RPMI7951 (cell line): Measurements from ENCODE around the gene UNC5C. TPM values are rescaled to one million over a fixed set of nuclear protein-coding genes. Genes with fewer than 3 reads are reported as not detected.

Source experiments
- DNase-seq: peaks from one replicate; pipeline ENCODE4 v3.0.0-alpha.2; 2012; ENCODE audit warnings: low read depth
- total RNA-seq: library from RNA; depleted of rRNA; stranded (reverse); fragments of >200 nt; shearing (Covaris generic); gene quantifications from 2 replicates; pipeline ENCODE4 v1.2.3, GENCODE V29; 2014

UNC5C gene
- total RNA-seq, 1 experiment from 2014 or later, result 0.48 TPM

DNA sequence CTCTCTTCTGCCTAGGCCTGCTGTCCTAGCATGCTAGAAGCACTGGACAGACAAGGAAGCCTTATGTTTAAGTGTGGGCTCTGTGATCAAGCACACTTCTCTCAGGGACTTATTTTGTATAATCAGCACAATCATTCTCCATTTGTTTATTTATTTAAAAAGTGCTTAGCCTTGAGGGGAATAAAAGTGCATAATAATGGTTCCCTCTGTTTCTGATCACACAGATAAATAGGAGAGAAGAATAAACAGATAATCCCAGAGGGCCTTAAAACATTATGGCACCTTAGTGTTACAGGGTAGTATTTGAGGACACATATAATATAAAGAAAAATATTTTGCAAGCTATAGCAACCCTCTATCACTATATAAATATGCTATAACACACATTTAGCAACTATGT is 146.5 kb downstream of the UNC5C start:
- DNase-seq, result no peak

DNA sequence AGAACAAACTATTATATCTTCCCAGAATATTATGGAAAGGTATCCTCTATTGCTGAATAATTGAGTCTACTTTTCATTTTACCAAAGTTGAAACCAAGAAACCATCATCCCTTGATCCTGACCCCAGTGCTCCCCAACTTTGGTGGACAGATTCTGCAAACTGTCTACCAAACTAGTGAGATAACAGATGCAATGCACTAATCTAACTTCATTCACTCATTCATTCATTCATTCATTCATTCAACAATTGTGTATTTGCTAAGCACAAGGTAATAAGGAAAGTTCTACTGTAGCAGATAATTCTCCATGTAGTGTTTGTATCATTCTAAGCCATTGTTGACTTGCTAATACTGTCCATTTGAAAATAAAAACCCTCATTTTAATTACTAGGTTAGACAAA is 150.6 kb downstream of the UNC5C start:
- DNase-seq, result no peak

DNA sequence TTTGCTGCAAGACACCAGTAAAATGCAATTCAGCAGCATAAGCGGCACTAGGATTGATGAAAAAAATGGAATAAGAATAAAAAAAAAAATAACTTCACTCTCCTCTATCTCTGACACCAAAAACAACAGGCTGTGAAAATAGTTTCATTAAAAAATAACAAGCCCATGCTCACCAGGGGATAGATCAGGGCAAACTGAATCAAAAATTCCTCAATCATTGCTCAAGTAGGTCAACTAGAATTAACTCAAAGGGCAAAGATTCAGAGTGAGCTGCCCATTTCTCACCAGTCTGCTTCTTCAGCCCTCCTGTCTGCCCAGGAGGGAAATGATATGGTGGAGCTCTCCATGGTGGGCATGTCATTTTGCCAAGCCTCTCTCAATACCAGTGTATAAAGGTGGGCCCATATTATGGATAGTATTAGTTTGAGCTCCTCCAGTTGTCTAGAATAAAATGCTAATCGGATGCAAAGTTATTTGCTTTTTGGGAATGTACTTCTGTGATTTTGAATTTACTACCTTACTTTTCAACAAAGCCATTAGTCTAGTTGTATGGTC is 153.9 kb downstream of the UNC5C start:
- DNase-seq, result no peak

DNA sequence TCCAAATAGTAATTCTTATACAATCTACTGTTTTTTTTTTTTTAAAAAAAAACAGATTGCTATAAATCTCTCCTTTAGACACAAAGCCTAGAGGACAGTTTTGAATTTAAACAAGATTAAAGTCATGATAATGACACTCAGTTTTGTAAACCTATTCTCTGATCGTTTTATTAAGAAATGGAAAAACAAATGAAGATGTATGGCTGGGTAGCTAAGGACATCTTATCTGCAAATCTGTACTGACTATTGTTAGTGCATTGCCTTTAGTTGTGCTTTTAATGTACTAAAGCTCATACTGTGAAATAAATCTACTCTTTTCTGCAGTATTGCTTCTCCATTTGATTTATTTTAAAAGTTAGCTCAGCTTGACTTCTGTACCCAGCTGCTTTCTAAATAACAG is 155.0 kb downstream of the UNC5C start:
- DNase-seq, result no peak

DNA sequence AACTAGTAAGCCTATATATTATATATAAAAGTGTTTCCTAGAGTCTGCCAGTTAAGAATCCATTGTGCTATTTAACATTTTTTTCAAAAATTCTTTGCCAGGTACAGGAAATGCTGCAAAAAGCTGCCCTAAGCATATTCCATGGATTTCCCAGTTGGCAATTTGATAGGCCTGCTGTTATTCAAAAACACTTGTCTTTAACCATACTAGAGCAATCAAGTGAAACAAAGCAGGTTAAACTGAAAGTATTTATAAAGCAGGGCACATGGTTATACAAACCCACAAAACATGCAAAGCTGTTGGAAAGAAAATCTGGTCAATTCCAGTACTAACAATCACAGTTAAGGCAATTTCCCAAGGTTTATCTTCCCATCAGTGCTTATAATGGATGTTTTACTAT is 159.9 kb downstream of the UNC5C start:
- no peak for DNase-seq

DNA sequence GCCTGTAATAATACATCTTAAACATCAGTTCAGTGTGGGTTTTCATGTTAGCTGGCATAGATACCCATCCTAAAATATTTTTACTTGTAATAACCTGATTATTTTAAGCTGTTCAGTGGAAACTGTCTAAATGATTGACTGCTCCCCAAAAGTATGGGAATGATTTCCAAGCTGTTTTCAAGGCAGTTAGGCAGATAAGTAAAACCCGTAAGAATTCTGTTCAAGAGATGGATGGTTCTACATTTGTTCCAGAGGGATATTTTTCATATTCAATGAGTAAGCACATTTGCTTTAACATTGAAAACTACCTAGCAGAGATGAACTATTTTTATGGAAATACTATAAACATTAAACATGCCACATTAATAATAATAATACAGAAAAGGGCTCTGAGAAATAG is 161.1 kb downstream of the UNC5C start:
- no peak for DNase-seq

DNA sequence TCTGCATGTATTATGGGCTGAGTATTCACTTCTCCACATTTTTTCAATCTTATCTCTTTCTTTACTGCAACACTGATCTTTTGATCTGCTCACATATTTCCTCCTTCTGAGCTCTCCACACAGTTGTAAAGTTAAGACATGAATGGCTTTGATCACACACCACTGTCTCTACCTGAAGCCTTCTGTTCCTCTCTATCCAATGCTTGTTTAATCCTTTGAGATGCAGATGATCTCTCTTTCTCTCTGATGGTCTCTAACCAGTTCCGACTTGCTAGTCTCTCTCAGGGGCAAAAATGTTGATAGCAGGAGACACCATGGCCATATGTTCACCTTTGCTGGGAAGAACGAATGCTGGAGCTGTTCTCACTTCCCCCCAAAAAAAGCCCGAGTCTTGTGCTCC is 162.4 kb downstream of the UNC5C start:
- DNase-seq, result no peak

DNA sequence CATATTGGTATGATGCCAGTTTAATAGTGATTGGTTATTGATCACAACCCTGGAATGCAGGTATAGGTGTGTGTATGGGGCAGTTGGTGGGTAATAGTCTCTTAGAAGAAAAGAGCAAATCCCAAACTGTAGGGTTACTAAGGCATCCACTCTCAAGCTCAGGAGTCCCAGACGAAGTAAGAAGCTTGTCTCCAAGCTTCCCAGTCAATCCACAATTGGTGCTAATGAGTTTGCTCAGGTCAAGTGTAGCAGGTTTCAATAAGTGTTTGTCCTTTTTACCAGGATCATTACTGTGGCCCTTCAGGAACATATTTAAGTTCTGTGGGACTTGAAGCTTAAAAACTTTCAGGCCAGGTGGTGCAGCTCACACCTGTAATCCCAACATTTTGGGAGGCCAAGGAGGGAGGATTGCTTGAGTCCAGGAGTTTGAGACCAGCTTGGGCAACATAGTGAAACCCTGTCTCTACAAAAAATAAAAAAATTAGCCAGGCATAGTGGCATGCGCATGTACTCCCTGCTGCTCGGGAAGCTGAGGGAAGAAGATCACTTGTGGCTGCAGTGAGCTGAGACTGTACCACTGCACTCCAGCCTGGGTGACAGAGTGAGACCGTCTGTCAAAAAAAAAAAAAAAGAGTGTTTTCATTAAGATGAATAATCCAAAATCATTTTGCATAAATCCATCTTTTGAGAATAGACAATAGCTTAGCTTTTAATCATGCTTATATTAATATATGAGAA is 166.8 kb downstream of the UNC5C start:
- no peak for DNase-seq

DNA sequence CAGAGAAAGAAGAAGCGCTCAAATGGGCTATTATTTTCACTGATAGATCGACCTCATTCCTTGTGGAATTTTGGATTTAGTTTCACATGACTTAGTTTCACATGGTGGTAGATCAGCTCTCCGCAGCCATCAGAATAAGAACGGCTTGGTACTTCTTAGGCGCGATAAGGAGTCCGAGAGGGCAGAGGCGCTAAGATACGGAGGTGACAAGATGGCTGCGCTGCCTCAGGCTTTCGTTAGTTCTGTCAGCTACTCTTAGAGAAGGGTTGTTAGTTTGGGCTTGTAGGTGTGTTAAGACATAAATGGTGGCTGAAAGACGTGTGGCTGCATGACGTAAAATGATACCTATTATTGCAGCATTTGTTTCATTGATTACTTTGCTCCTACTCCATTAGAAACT is 169.1 kb downstream of the UNC5C start:
- DNase-seq, result no peak

DNA sequence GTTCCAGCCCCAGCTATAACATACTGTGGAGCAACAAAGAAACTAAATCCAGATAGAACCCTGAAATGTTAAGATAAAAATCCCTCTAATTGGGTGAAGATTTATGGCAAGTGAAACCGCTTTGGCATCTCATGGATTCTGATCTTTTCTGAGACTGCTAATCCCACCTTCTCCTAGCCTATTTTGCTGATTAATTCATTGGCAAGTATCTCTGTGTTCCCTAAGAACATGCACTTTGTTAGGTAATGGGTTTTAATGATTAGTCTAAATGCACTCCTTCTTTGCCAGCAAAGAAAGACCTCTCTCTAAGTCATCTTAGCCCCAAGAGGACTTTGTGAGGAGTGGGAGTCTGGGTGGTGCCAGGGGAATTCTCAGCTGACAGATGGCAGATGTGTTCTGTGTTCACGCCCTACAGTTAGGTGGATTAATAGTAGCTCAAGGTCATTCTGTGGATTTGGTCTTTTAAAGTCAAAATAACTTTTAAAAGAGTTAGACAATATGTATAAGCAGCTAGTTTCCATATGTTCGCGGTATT is 171.3 kb downstream of the UNC5C start:
- DNase-seq, result no peak

DNA sequence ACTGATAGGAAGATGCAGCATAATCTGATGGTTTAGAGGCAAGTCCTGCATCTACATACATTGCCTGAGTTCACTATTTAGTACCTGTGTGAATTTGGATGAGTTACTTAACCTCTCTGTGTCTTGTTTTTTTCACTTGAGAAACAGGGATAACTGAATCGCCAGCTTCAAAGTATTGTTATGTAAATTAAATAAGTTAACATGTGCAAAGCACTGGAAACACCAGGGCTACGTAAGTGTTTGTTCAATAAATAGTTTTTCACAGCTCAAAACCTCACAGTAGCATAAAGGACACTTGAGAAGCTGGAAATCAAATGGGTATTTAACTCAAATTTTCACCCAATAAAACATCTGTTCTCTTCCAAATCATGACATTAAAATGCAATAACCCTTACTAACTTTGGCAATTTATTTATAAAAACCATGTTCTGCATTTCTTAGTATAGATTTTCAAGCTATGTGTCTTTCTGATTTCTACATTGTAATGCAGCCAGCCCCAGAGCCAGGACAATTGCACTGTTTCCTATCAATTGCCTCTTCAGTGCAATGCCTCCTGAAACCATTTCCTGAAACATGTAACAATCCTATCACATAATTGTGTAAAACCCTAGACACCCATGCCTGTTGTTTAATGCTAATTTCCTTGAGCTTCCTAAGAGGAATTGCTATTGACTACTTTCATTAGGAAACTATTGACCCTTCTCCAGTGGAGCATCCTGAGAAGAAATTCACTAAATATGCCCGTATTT is 177.1 kb downstream of the UNC5C start:
- no peak for DNase-seq

DNA sequence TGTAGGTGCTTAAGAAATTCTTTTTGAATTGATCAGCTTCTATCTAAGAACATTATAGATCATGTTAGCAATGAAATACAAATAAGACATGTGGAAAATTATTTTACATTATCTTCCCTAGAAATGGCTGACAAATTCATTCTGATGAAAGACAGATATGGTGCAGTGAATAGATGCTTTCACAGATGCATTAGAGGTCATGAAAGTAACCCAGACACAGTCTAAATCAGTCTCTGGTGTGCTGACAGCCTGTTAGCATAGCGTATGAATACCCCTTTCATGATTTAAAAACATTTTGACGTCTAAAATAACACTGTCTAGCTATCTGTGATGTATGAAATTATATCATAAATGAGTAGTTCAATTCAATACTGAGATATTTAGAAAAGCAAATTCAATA is 180.9 kb downstream of the UNC5C start:
- no peak for DNase-seq

DNA sequence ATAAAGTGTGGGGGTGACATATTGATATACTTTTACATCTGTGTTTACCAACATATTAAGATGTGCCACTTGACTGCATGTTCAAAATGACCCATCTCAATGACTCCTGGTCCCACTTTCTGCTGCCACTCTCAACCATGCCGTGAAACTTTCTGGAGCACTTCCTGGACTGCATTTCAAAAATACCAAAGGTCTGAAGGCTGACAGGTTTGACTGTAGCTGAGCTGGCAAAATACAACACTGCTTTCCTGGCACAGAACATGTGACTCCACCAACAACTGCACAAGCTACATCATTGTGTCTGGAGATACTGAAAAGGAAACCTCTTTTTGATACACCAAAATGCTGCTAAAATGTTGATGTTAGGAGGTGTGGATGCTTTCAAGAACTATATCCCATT is 184.8 kb downstream of the UNC5C start:
- no peak for DNase-seq

DNA sequence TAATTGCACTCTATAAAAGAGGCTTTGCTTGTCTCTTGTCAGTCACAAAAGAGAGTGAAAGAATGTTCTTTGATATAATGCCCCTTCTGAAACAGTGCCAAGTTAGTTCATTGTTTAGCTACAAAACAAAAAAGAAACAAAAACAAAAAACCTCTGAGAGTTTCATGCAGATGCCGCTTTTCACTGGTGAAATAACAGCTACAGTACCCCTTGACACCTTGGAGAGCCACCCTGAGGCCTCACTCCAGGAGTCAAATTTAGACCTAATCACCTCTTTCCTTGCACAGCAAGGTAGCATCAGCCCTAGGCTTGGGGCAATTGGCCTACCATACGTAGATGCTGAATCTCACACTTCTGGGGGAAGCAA is 185.2 kb downstream of the UNC5C start:
- DNase-seq, result no peak

DNA sequence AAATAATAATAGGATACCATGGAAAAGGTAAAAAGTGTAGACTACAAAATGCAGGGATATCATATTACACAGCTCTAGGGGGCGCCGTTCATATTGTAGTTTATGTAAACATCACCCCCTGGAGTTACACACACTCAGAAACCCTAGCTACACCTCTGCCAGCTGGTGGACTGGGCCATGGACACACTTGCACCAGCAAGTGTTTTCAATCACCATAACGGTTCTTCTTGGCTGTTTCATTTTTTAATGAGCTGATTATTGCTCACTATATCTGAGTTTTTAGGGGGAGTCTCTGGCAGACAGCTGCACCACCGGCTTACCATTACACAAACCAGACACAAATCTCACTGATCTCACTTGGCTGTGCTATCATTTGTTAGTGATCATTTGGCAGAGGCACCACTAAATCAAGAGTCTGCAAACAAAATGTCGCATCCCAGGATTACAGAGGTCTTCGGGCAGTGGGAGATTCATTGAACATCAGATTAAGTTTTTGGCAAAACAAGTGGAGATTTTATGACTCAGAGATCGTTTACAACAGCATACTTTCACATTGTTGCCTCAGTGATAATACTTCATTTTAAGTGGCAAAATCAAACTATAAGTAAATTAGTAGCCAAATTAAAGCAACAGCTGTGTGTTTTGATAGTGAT is 185.7 kb downstream of the UNC5C start:
- no peak for DNase-seq

DNA sequence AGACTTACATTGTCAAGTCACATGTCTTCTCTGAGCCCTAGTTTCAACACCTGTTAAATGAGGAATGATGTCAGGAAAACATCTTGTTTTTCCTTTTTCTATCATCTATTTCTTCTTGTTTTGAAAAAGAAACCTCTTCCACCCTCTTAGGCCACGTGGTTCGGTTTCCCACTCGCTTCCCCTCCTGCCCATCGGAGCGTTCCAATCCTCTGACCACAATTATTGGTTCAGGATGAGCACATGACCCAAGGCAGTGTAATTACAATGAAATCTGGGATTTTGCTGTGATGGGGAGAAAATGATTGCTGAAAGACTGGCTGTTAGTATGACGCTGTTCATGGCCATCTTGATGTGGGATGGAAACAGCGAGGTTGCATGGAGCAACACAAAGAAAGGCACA is 186.7 kb downstream of the UNC5C start:
- DNase-seq, result no peak

DNA sequence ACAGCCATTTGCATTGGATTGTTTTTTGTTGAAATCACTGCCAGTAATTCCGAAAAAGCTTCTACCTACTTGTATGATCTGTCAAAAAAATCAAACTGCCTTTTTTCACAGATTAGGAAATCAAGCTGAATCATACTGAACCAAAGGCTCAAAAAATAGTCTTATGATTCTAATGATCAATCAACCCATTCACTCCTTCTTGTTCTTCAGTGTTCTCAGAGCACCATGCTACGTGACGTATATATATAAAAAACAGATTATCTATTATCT is 187.1 kb downstream of the UNC5C start:
- DNase-seq, result no peak

DNA sequence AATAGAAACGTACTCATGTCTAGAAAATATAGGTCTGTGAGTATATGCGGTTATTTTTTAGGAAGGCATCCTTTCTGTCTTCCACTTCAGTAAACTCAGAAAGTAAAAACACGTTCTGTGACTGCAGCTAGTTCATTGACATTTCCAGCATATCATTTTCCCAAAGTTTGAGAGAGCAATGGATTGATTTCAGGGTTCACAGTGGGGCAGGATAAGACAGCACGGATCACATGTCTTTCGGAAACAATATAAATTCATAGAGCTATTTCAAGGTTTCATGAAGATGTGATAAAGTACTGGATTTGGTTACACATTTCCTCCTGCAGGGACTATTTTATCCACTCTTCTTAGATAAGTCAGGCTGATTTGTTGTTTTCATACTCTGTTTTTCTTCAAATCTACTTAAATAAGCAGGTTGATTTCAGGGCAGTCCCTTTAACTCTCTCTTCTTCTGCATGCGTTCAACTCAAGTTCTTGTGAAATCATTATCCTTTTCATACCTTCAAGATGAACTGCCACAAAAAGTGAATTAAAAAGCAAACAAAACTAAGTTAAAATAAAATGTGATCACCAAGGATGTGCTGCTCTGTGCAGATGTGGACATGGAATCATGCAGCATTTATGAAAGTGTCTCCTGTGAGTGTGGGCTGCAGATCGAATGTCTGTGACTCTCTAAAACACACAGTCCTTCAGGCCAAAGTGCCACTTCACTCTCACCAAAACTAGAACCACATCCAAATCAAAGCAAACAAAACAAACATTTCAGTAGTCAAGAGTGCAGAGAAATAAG is 187.7 kb downstream of the UNC5C start:
- no peak for DNase-seq

DNA sequence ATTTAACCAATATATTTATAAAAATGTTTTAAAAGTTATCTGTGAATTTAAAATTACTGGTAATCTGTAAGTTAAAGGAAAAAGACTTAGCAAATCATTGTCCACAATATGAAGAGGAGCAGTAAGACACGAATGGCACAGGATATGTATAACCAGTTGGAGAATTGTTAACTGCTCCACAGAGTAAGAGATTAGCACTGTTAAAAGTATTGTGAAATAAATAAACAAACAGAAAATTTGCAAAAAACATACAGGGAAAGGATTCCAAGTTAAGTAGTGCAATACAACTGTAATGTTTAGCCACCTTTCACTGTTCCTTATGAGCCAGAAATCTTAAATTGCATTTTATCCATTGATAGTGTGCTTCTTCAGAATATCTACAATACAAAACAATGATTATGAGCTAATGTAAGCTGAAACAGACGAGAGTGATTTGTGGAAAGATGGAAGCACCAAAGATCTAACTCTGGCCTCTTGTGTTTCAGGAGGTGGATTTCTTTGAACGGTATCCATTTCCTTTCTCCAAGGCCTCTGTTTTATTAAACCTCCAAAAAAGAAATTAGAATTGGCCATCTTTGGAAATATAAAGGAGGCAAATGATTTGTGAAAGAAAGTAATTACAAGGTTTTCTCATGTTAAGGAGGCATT is 188.4 kb downstream of the UNC5C start:
- no peak for DNase-seq

DNA sequence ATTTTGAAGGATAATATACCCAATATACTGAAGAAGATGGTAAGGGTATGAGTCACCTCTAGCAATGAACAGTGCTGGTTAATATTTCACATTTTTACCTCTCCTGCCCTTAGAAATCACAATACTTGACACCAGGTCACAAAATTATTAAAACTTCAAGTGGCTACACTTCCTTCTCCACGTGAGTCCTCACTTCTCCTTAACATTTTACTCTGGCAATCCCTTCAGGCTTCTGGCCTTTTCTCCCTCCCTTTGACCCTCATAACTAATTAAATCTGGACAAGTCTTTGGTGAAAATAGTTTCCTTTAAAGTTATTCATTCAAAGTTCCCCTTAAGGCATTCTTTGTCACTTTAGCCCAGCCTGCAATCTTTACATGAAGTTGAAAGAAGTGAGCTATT is 190.4 kb downstream of the UNC5C start:
- DNase-seq, result no peak

DNA sequence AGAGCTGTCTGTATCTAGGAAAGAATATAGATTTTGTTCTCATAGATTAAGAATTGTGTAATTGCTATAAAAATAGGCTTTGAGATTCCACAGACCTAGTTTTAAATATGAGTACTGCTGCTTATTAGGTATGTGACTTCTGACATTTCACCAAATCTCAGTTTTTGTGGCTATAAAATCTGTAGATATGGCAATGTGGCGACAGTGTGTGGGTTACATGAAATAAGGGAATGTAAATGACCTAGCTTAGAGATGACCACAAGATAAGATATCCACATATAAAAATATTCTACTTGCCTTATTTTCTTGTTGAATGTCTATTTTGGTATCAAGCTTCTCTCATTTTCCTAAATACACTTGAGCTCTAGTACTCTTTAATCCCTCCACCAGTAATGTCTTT is 193.8 kb downstream of the UNC5C start:
- DNase-seq, result no peak

DNA sequence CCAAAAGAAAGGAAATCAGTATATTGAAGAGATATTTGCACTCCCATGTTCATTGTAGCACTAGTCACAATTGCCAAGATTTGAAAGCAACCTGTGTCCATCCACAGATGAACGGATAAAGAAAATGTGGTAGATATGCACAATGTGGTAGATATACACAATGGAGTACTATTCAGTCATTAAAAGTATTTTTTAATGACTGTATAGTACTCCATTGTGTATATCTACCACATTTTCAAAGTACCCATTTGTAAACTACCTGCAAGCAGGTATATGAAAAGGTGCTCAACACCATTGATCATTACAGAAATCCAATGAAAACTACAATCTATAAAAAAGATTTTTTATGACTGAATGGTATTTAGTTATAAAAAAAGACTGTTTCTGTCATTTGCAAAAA is 200.4 kb downstream of the UNC5C start:
- DNase-seq, result no peak
